ENCODE results near the gene SLC44A1.

The SLC44A1 gene

GRCh38 chr9:105390871-105391270 is 146.4 kb downstream of the SLC44A1 start:
- in situ Hi-C loops (cut with MboI; ENCODE audit: low sequenced_read_pairs, unreplicated experiment) = no loop called here
- no peak for TF ChIP-seq CTCF (IDR thresholded peaks at IDR 0.05; ENCODE audit: borderline replicate concordance, control extremely low read depth, extremely low read depth, insufficient read depth, missing control alignments)
- DNase-seq (ENCODE audit: low spot score) = no peak

- in situ Hi-C loops (cut with MboI; ENCODE audit: low sequenced_read_pairs, unreplicated experiment) = no loop called here
- no peak for TF ChIP-seq CTCF (IDR thresholded peaks at IDR 0.05; ENCODE audit: borderline replicate concordance, control extremely low read depth, extremely low read depth, insufficient read depth, missing control alignments)
Measured at GRCh38 chr9:105391288-105391687, 146.8 kb downstream of the SLC44A1 start.

GRCh38 chr9:105392531-105392930 is 148.1 kb downstream of the SLC44A1 start:
- in situ Hi-C loops (cut with MboI; ENCODE audit: low sequenced_read_pairs, unreplicated experiment) = no loop called here
- no peak for DNase-seq (ENCODE audit: low spot score)
- no peak for TF ChIP-seq CTCF (IDR thresholded peaks at IDR 0.05; ENCODE audit: borderline replicate concordance, control extremely low read depth, extremely low read depth, insufficient read depth, missing control alignments)

More at GRCh38 chr9:105391288-105391687, 146.8 kb downstream of the SLC44A1 start:
- no peak for DNase-seq (ENCODE audit: low spot score)

GRCh38 chr9:105393576-105394344 is 149.3 kb downstream of the SLC44A1 start:
- no peak for TF ChIP-seq CTCF (IDR thresholded peaks at IDR 0.05; ENCODE audit: borderline replicate concordance, control extremely low read depth, extremely low read depth, insufficient read depth, missing control alignments)

GRCh38 chr9:105396441-105396840 is 152.0 kb downstream of the SLC44A1 start:
- no peak for TF ChIP-seq CTCF (IDR thresholded peaks at IDR 0.05; ENCODE audit: borderline replicate concordance, control extremely low read depth, extremely low read depth, insufficient read depth, missing control alignments)
- in situ Hi-C loops (cut with MboI; ENCODE audit: low sequenced_read_pairs, unreplicated experiment) = no loop called here
- no peak for DNase-seq (ENCODE audit: low spot score)

More at GRCh38 chr9:105393576-105394344, 149.3 kb downstream of the SLC44A1 start:
- DNase-seq (ENCODE audit: low spot score) = no peak
- in situ Hi-C loops (cut with MboI; ENCODE audit: low sequenced_read_pairs, unreplicated experiment) = no loop called here

GRCh38 chr9:105396901-105397300 is 152.4 kb downstream of the SLC44A1 start:
- in situ Hi-C loops (cut with MboI; ENCODE audit: low sequenced_read_pairs, unreplicated experiment) = no loop called here
- TF ChIP-seq CTCF (IDR thresholded peaks at IDR 0.05; ENCODE audit: borderline replicate concordance, control extremely low read depth, extremely low read depth, insufficient read depth, missing control alignments) = no peak

More at GRCh38 chr9:105396901-105397300, 152.4 kb downstream of the SLC44A1 start:
- DNase-seq (ENCODE audit: low spot score) = no peak

Data from GM13976 (cell line).